NK-92 (cell line): Measurements from ENCODE around the gene DEFB131A.
"Not testable (repeated sequence)": the region's sequence is repeated elsewhere in the genome, so short reads cannot be mapped to it uniquely, and the experiment has no call there.

Source experiments
- DNase-seq: peaks from one replicate; lab custom pipeline; 2025; ENCODE audit not compliant: unreplicated experiment; lab: John Stamatoyannopoulos, UW

DEFB131A gene

DNA sequence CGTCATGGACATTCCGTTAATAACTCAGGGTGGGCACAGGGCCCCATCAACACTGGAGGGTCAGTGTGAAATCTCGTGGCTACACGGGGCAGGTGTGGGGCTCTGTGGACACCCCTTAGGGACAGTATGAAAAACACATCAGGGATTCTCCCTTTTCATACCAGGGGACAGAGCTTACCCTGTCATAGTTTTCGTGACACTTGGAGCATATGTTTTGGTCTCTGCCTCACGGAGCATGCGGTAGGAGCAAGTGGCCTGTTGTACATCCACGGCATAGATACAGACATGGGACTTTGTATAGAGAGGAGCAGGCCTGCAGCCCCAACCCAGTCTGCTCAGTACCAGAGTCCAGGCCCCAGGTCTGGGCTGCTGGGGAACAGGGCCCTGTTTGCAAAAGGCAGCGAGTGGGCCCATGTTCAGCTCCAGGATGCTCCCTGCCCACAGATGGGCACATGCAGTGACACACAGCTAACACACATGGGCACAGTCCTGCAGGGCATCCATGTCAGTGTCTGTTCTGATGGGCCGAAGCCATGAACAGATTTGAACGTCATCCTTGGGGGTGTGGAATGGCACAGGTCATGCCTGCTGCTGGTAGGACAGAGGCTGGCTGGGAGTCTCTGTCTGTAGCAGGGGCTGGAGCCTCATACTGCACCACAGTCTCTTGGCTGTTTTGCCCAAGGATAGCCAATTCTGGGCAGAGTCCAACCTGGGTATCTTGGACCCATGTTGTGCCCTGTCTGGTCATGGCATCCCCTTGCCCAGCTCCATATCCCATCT, 50.2 kb downstream of the DEFB131A start:
- DNase-seq, result not testable (repeated sequence)

GRCh38 chr4:9495443-9495842, 51.2 kb downstream of the DEFB131A start:
- DNase-seq, result not testable (repeated sequence)

DNA sequence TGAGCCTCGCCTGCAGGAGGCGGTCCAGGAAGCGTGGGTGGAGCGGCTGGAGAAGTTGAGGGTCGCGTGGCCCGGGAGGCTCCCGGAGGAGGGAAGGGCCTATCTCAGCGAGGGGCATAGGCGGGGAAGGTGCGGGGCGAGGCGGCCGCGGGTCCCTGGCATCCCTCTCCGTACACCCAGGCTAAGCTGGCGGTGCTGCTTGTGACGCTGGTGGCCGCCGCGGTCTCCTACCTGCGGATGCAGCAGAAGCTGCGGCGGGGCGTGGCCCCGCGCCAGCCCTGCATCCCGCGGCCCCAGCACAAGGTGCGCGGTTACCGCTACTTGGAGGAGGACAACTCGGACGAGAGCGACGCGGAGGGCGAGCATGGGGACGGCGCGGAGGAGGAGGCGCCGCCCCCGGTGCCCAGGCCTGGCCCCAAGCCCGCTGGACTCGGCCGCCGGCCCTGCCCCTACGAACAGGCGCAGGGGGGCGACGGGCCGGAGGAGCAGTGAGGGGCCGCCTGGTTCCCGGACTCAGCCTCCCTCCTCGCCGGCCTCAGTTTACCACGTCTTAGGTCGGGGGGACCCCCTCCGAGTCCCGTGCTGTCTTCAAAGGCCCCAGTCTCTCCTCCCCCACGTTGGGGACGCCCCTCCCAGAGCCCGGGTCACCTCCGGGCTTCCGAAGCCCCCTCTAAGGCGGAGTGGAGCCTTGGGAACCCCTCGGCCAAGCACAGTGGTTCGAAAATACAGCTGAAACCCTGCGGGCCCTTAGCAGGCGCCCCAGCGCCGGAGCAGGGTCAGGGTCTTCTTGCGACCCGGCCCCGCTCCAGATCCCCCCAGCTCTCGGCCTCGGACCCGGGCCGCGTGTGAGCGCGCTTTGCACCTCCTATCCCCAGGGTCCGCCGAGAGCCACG, 53.6 kb downstream of the DEFB131A start:
- DNase-seq, result not testable (repeated sequence)

GRCh38 chr4:9498468-9499040, 54.3 kb downstream of the DEFB131A start:
- DNase-seq, result not testable (repeated sequence)

DNA sequence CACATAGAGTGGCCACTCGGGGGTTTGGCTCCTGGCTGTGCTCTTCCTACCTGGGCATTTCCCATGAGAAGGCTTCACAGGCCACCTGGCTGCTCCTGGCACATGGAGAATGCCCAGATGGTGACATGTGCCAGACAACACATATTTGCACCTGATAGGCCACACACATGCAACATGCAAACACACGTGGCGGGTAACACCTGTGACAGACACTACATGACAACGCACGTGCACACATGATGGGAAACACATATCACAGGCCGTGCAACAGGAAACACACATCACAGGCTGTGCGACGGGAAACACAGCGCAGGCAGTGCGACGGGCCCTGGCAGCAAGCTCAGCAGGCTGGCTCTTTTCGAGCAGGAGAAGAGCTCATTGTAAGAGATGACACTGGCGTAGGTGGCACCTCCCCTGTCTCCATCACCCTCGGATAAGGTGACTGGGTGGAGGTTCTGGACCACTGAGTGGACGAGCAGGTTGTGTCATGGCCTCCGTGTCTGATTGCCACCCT, 55.8 kb downstream of the DEFB131A start:
- not testable (repeated sequence) for DNase-seq
